GM19043 (cell line): ENCODE results near the gene GNAT1.
"Not testable (repeated sequence)": the region's sequence is repeated elsewhere in the genome, so short reads cannot be mapped to it uniquely, and the experiment has no call there.

Source experiments
- ATAC-seq: cut with Tn5 transposase; IDR thresholded peaks from one replicate; pipeline ENCODE4 v1.9.1; 2021; ENCODE audit warnings: low read depth; ENCODE audit not compliant: unreplicated experiment

GNAT1 gene

DNA sequence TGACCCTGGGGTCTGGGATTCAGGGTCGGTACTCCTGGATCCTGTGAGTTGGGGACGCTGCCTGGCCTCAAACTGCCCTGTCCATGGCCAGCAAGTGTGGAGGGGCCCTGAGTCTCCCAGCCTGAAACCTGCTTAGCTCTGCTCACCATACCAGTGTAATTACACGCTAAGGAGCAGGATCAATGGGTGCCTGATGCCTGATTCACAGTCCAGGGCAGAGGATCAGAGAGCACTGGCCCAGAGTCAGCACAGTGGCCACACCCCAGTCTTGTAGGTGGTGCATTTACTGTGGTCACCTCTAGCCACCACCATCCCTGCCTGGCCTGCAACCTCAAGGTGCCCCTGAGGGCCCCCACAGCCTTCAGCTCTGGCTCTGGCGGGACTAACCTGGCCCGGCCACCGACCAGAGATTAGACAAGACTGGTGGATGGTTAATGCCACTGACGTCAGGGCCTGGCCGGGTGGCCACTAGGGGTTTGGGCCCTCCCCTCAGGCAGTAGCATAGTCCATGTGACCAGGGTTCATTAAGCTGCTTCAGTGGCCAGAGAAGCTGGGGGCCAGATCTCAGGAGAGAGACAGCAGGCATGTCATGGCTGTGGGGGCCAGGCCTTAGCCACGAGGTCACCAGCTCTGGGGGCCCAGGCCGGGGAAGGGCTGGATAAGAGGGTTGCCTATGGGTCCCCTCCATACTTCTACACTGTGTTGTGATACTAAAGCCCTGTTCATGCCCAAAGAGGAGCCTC is 10.3 kb downstream of the GNAT1 start:
- no peak for ATAC-seq

DNA sequence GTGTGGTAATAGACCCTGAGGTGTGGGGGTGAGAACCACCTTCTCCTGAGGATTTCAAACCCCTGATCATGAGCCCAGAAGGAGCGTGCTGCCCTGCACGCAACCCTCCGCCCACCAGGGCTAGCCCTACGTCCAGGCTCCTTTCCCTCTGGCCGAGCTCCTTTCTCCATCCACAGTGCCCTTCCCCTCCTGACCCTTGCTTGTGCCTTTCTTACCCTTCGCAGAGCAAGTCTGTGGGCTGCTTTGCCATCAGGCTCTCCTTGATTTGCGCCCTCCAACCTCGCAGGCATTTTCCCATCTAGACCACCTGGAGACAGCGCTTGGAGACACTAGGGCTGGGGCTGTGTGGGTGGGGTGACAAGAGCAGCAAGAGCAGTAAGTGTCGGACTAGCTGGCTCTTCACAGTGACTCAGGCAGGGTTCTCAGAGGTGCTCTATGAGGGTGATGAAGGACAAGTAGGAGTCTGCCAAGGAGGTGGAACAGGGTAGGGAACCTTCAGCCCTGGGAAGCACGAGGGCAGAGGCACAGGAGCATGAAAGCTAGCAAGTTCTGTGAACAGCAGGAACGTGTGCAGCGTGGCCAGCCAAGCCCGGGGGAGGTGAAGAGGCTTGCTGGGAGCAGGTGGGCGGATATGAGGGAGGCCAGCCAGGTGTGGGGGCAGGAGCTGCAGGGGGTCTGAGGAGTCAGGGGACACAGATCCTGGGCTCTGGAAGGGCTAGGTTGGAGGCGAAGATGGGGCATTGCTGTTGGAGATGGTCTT is 11.1 kb downstream of the GNAT1 start:
- ATAC-seq: no peak

DNA sequence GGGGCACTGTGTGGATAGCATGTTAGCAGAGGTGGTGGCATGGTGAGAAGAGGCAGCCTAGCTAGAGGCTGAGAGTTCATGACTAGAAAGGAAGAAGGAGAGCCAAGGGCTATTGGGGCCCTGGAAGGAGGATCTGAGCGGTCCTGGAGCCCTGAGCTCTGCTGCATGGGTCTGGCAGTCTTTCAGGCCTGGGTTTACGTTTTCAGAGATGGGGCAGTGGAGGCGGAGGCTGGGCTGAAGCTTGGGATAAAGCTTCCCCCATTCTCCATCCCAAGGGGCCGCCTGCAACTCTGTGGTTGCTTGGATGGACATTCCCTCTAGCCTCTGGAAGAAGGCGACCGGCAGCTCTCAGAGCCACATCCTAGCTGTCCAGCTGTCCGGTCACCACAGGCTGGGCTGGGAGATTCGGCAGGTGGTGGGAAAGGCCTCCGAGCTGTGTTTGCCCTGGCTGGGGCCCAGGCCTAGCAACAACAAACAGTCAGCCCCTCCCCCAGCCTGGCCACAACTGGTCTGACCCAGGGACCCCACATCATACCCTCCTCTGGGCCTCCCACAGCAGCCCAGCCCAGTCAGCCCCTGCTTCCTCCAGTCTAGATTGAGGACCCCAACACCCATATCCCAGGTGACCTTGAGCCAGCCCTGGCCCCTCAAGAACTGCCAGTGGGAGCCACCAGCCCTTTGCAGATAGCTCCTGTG is 11.9 kb downstream of the GNAT1 start:
- ATAC-seq: no peak

DNA sequence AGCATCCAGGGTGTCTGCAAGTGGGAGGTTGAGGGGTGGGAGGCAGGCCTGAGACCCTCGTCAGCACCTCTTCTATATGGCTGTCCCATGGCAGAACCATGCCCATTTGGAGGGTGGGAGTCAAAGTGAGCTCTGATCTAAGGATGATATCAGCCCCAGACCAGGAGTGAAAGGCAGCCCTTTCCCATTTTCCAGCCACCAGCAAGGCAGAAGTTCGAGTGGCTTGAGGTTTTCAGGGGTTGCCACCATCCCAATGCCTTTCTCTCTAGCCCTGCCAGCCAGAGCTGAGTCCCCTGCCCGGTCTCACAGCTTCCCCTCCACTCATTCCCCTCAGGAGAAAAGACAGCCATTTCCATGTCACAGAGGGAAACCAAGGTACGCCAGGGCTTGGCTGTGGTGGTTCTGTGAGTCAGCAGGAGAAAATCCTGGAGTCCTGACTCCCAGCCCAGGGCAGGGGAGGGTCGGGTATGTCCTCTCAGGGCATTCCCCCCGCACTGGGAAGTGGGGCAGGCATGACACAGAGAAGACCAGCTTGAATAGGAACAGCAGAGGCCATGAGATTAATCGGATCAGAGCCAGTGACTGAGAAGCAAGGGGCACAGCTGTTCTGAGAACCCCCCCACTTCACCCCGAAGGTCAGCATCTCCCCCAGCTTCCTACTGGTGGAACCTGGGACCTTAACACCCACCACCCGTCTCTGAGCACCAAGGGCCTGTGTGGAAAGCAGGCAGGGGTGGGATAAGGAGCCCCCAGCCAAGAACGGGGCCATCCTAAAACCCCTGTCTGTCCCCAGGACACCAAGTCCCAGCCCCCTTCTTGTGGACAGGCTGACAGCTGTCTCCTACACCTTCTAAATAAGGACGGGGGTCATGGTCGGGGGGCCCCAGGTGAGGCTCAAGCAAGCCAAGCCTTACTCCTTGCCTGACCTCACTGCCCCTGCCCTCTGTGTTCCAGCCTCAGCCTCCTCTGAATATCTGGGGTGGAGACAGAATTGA is 12.7 kb downstream of the GNAT1 start:
- ATAC-seq: no peak

DNA sequence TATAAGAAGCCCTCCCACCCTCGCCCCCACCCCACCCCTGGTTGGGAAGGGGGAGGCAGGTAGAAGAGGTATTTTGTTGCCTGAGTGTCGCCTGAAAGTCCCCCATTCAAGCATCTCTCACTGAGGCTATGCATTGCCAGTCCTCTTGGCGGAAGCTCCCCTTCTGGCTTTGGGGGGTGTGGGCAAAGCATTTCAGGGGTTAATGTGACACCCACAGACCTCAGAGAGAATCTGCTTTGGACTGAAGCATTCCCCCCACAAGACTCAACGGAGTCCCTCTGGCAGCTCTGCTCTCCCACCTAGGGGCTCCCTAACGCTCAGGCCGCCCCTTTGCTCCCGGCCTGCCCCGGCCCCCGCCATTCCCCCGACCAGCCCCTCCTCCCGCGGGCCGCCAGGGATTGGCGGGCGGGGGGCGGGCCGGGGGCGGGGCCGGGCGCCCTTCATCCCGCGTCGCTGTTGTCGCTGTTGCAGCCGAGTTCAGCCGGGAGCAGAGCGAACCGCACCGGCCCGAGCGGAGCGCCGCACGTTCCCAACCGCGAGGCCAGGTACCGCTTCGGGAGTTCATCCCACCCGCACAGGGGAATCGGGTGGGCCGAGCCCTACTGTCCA is 13.5 kb downstream of the GNAT1 start, which contains the start of gene SLC38A3:
SLC38A3 (plus strand) TSS at position 468 of the 609 bp plus-strand sequence. CDS start 8,929 bp downstream, outside the sequence.
- ATAC-seq: no peak

DNA sequence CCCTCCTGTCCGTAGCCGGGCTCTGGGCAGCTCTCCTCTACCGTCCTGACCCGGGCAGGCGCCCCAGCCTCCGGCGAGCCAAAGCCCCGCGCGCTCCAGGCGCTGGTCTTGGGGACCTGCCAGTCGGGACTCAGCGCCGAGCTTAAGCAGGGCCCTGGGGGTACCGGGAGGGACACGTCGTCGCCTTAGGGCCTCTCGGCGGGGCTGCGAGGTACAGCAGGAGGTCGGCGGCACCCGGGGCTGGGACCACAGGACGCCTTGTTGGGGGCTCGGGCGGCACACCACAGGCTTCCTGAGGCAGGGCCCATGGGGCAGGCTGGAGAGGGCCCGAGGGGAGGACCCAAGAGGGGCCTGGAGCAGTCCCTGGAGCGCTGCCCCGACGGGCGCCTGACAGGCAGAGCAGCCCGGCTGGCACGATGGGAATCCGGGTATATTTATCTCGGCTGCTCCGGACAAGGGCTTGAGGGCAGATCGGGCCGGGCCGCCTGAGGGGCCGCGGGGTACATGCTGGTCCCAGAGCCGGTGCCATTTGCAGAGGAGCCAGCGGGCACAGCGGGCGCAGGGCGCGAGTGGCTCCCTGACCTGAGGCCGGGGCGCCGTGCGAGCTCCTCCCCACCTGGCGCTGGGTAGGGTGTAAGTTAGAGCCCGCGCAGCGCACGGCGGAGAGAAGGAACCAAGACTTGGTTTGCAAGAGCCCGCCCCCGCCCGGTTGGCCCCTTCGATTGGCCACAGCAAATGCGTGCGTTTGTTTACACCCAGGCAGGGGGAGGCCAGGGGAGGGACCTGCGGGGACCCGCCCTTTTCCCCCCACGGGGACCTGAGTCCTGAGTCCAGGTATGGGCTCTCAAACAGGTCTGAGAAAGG is 14.2 kb downstream of the GNAT1 start:
- no peak for ATAC-seq

DNA sequence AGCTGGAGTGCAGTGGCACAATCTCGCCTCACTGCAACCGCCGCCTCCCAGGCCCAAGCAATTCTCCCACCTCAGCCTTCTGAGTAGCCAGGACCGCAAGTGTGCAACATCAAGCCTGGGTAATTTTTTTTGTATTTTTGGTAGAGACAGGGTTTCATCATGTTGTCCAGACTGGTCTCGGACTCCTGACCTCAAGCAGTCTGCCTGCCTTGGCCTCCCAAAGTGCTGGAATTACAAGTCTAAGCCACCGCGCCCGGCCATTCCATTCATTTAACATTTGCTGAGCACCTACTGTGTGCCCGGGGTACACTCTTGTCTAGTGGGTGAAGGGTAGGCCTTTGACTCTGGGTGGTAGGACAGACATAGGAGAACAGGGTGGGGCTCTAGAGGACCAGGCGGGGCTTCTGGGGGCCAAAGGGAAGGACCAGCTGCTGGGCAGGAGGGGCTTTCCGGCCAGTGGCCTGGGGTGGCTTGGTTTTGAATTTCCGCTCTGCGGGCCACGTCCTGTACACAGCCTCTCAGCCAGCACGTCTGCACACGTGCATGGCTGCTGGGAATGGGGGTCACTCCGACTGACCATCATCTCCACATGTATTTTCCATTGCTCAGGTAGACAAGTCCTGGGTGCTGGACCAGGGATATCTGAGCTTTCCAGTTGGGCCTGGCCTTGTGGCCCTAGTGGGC is 16.1 kb downstream of the GNAT1 start:
- no peak for ATAC-seq

DNA sequence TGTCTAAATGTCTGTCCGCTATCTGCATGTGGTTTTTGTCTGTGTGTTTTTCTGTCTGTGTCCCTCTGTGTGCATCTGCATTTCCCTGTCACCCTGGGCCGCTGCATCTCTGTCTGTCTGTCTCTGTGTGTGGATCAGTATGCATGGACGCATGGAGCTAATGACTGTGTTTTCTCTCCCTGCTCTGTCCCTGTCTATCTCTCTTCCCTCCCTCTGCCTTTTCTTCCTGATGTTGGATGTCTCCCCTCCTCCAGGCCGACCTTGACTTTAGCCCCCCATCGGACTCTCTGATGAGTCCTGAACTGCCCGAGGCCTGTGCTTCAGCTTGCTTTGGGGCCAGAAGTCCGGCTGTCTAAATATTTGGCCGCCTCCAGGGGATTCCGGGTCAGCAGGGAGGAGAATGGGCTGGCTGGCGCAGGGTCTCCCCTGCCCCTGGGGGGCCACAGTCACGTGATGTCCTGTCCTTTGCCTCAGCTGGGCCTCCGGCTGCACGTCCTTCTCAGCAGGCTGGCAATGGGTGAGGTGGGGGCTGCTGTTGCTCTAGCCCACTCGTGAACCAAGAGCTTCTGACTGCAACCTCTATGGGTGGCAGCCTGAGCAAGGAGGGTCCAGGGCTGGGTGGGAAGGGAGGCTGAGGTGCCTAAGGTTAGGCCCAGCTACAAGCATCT is 17.4 kb downstream of the GNAT1 start:
- no peak for ATAC-seq

DNA sequence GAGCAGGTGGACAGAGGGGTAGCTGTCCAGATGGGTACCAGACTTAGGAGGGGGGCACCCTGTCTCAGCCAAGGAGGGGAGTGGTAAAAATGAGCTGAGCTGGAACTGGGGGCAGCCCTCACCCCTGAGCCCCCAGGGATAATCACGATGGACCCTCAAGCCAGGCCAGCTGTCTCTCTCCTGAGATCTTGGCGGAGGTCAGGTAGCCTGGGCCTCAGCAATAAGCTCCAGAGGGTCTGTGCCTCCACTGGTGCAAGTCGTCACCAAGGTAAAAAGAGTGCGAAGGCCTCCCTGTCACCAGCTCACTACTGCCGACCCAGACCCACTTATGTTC is 18.7 kb downstream of the GNAT1 start:
- no peak for ATAC-seq

DNA sequence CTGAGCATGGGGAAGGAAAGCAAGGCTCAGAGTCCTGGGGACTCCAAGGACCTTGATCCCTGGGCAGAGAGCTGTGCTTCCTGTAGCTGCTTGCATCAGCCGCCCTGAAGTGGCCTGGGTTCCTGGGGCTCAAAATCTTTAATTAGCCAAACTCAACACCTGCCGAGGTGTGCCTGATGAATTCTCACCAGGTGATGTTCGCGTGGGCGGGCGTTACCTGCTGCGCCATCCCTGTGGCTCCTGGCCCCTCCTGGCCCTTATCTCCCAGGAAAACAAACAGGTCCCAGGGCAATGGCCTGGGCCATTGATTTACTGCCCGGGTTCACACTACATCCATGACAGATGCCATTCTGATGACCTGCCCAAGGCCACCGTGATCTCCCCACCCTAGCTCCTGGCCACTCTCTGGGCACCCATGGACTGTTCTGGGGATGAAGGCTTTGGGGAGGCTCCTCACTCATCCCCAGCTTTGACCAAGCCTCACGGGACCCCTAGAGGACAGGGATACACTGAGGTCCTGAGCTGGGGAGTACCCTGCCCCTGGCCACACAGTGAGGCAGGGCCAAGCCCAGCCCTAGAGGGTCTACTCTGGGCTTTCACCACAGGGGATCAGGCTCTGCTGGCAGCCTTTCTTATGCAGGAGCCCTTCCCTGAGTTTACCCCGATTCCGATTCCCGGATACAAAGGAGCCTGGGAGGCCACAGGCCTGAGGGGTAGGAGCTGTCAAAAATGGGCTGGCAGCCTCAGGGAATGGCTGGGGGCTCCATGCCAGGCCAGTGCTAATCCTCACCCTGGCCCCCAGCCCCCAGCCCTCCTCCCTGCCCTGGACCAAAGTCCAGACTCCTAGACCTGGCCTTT is 19.3 kb downstream of the GNAT1 start:
- ATAC-seq: no peak

DNA sequence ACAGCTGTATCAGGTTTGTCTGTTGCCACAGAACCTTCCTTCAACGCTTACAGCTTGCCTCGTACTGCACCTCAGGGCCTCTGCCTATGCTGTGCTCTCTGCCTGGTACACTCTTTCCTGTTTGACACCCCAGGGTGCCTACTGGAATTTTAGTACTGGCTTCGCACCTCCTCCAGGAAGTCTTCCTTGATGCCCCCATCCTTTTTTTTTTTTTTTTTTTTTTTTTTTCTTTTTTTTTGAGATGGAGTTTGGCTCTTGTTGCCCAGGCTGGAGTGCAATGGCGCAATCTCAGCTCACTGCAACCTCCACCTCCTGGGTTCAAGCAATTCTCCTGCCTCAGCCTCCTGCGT is 19.9 kb downstream of the GNAT1 start:
- ATAC-seq: not testable (repeated sequence)

DNA sequence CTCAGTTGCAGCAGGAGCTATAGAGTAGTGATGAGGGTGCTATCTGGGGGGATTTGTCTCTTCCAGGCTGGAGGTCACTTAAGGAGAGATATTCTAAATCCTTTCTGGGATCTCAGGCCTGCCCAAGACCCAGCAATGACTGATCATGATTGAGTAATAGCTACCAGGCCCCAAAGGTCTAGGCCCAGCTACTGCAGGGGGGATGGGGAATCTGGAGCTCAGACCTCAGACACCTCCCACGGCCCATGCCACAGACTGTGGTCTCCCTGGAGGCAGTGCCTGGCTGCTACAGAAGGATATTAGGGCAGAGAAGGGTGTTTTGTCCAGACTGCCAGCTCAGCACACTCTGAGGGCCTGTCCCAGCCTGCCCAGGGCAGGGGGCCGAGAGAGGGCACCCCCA is 20.5 kb downstream of the GNAT1 start:
- ATAC-seq: no peak

DNA sequence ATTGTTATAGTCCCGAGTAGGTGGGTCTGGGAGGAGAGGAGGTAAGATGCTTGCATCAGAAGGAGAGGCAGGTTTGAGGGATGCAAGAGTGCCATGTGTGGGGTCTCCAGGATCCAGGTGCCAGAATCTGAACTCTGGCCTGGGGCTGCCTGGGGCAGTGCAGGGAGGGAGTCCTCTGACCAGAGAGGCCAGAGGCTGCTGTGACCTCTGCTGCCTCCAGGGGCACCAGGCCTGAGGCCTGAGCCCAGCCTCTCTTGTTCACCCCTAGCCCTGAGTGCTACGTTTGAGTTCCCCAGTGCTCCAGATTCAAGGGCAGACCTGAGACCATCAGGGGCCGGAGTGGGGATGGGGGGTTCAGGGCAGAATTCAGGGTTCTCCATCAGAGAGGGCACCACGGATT is 21.1 kb downstream of the GNAT1 start:
- no peak for ATAC-seq

DNA sequence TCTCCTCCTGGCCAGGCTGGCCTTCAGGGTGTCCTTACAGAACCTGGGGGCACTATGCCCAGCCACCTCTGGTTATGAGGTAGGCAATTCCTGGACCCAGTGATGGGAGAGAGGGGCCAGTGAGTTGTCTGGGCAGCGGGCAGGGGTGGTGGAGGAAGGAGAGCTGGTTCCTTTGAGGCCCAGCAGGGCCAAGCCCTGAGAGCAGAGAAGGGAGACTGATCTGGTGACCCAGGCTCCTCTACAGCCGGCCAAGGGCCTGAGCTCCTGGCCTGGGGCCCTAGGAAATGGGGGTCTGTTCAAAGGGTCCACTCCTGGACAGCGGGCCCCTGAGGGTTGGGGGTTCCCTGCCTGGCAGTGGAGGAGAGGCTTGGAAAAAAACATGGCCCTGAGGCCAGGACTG is 21.6 kb downstream of the GNAT1 start:
- ATAC-seq: no peak

DNA sequence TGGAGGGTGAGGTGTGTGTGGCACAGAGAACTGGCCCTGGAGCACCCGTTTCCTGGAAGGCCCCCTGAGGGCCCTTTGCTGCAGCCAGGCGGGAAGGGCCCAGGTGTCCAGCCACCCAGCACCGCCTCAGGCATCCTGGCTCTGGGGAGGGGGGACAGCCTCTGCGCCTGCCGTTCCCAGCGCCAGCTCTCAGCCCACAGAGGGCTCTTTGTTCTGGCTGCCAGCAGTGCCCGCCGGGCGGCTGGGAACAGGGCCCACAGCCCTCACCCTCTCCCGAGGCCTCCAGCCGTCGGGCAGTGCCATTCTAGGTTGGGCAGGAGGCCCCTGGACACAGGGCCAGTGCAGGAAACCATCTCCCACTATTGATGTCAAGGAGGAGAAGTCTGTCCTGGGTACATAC is 22.0 kb downstream of the GNAT1 start:
- ATAC-seq: no peak

DNA sequence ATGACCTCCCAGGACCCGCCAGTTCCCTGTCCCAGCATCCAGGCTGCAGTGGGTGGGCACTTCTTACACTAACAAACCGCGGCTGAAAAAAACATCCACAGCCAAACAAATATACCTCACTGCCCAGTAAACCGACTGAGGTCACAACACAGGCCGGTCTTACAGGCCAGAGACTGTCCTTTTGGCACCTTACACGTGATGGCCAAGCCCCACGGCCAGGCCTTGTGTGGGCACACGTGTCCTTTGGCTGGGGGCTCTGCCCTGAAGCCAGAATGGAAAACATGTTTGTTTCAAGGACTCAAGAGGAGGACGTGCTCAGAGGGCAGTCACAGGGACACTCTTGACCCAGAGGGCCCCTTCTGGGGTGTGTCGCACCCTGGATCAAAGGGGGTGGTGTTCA is 23.4 kb downstream of the GNAT1 start:
- ATAC-seq: no peak

DNA sequence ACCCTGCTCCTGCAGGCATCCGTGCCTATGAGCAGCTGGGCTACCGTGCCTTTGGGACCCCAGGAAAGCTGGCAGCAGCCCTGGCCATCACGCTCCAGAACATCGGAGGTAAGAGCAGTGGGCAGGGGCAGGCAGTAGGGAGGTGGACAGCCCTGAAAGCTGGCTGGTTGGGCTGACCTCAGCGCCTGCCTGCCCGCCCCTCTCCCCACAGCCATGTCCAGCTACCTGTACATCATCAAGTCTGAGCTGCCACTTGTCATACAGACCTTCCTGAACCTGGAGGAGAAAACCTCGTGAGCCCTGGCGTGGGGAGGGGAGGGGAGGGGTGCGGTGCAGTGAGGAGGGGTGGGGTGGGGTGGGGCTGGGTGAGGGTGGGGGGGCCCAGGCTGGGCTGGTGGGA is 24.1 kb downstream of the GNAT1 start:
- no peak for ATAC-seq
